Thoracic aorta (tissue), 2 donors: ENCODE data around the gene AKAP7. TPM values are rescaled to one million over a fixed set of nuclear protein-coding genes. Genes with fewer than 3 reads are reported as not detected.
"Not testable (repeated sequence)": the region's sequence is repeated elsewhere in the genome, so short reads cannot be mapped to it uniquely, and the experiment has no call there.

Experiments used
- ATAC-seq: fragments of 150-250 bp; one replicate; pipeline ENCODE4 v1.8.0; 2017; ENCODE audit warnings: low read depth; ENCODE audit not compliant: insufficient number of reproducible peaks, low FRiP score
- DNase-seq: peaks from one replicate; pipeline ENCODE4 v3.0.0-alpha.2; 2020; ENCODE audit warnings: low spot score
- H3K27ac ChIP-seq, 2 donors: fragments of 200-600 bp; sonication (generic); 1 replicate in 1 of 2; 2 replicates in 1 of 2; pipeline ENCODE4 v1.5.1; 2016; ENCODE audit warnings: mild to moderate bottlenecking in 2 of 2, moderate library complexity in 2 of 2
- H3K27me3 ChIP-seq: fragments of 200-600 bp; sonication (generic); replicated peaks from 2 replicates; pipeline ENCODE4 v1.6.0; 2016; ENCODE audit warnings: mild to moderate bottlenecking; ENCODE audit not compliant: insufficient read depth
- H3K36me3 ChIP-seq: fragments of 200-600 bp; sonication (generic); one replicate; pipeline ENCODE4 v1.5.1; 2016
- H3K4me1 ChIP-seq, 2 donors: fragments of 200-600 bp; sonication (generic); 1 replicate in 1 of 2; 2 replicates in 1 of 2; pipeline versions ENCODE4 v1.5.1 to v1.6.0; 2016; ENCODE audit warnings: low read depth in 2 of 2, mild to moderate bottlenecking in 1 of 2; ENCODE audit not compliant: control insufficient read depth in 1 of 2
- H3K4me3 ChIP-seq: fragments of 200-600 bp; sonication (generic); 2 replicates; pipeline ENCODE4 v1.5.1; 2016; ENCODE audit warnings: mild to moderate bottlenecking
- H3K9me3 ChIP-seq: fragments of 200-600 bp; sonication (generic); 2 replicates; pipeline ENCODE4 v1.5.1; 2016
- CTCF ChIP-seq: fragments of 200-600 bp; sonication (generic); IDR thresholded peaks from one replicate; pipeline ENCODE4 v1.5.1; 2019; ENCODE audit warnings: antibody characterized with exemption
- total RNA-seq, 2 donors: library from RNA; depleted of rRNA; stranded (reverse); fragments of >200 nt; gene quantifications; one replicate each; pipeline versions ENCODE4 v1.1.0 to v1.2.3, GENCODE V29; 2016

AKAP7 gene
- total RNA-seq, 2 donors from 2014 or later = 3.0 to 4.1 TPM

GRCh38 chr6:131322125-131322524 is 186.9 kb downstream of the AKAP7 start:
- Histone ChIP-seq H3K9me3 (no peaks in the 10 kb centered on the region), H3K27me3 (no peaks in the 10 kb centered on the region), H3K4me3 (no peak overlapping the region), H3K27ac (no peak overlapping the region), H3K36me3 (no peaks in the 10 kb centered on the region), H3K4me1 (no peaks in the 10 kb centered on the region)
- DNase-seq (no peak), ATAC-seq (no peak)
- no peak for TF ChIP-seq CTCF

GRCh38 chr6:131325669-131326068 is 190.4 kb downstream of the AKAP7 start:
- not testable (repeated sequence) for H3K27ac ChIP-seq, H3K9me3 ChIP-seq, H3K4me1 ChIP-seq, H3K36me3 ChIP-seq, H3K4me3 ChIP-seq, DNase-seq, ATAC-seq, H3K27me3 ChIP-seq

- H3K4me3 ChIP-seq, H3K36me3 ChIP-seq, ATAC-seq, DNase-seq, H3K4me1 ChIP-seq, H3K27me3 ChIP-seq, H3K27ac ChIP-seq, H3K9me3 ChIP-seq: not testable (repeated sequence)
These were observed 193.5 kb downstream of the AKAP7 start for GRCh38 chr6:131328727-131329126.

- Histone ChIP-seq H3K4me3 (no peak overlapping the region), H3K27ac (no peak overlapping the region), H3K4me1 (no peaks in the 10 kb centered on the region), H3K27me3 (no peaks in the 10 kb centered on the region), H3K9me3 (no peaks in the 10 kb centered on the region), H3K36me3 (no peaks in the 10 kb centered on the region)
- no peak for TF ChIP-seq CTCF
- no peak for DNase-seq
- no peak for ATAC-seq
These were observed 195.9 kb downstream of the AKAP7 start for GRCh38 chr6:131331151-131331550.

GRCh38 chr6:131331873-131332781 is 196.9 kb downstream of the AKAP7 start:
- Histone ChIP-seq H3K4me3 (no peak overlapping the region), H3K4me1 (no peaks in the 10 kb centered on the region), H3K36me3 (no peaks in the 10 kb centered on the region), H3K9me3 (no peaks in the 10 kb centered on the region), H3K27me3 (no peaks in the 10 kb centered on the region), H3K27ac (no peak overlapping the region)
- ATAC-seq (no peak), DNase-seq (no peak)
- no peak for TF ChIP-seq CTCF

Other genes starting within 250 kb of the AKAP7 start
- 100 to 1,000 TPM in 1 of 2 donors, 10 to 100 TPM in 1; 99.6 to 110 TPM for gene EPB41L2, start 72.2 kb upstream of the AKAP7 start, total RNA-seq